Measurements from ENCODE around the gene DACH1.

Gene DACH1

GRCh38 chr13:71517004-71517403 is 350.0 kb downstream of the DACH1 start:
- Histone ChIP-seq H3K4me1 (ENCODE audit: low read length) (no peaks in the 10 kb centered on the region), H3K9me3 (ENCODE audit: insufficient read depth, low read length) (no peaks in the 10 kb centered on the region), H3K27me3 (ENCODE audit: low read depth, low read length) (no peaks in the 10 kb centered on the region), H3K4me3 (ENCODE audit: low read length) (no peak overlapping the region), H3K4me2 (ENCODE audit: low read length) (no peak overlapping the region), H3K27ac (ENCODE audit: low read length) (no peak overlapping the region), H4K20me1 (ENCODE audit: insufficient read depth, low read length) (no peaks in the 10 kb centered on the region), H3K9ac (ENCODE audit: low read length) (no peak overlapping the region), H3K36me3 (replicated peaks; ENCODE audit: low read depth, low read length) (no peaks in the 10 kb centered on the region), H3K79me2 (ENCODE audit: low read length) (no peaks in the 10 kb centered on the region), H2AFZ (ENCODE audit: low read depth, low read length) (no peak overlapping the region)
- no peak for TF ChIP-seq EZH2phosphoT487 (IDR thresholded peaks at IDR 0.05; ENCODE audit: low read depth)

DNA sequence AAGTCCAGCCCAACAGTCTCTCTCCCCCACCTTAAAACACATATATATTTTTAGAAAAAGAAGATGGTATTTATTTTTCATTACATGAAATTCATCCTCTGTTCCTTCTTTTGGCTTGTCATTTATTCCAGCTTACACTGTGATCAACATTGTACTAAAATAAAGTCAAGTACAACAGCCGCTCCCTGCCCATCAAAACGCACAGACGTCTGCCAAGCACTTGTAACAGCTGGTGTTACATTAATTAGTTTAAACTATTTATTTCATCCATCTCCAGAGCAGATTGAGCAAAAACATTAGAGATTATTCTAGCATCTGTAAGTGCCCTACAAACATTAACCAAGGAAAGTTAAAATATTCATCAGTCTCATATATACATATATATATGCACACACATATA is 350.5 kb downstream of the DACH1 start:
- Histone ChIP-seq H3K36me3 (replicated peaks; ENCODE audit: low read depth, low read length) (no peaks in the 10 kb centered on the region), H3K9ac (ENCODE audit: low read length) (no peak overlapping the region), H3K79me2 (ENCODE audit: low read length) (no peaks in the 10 kb centered on the region), H3K4me3 (ENCODE audit: low read length) (no peak overlapping the region), H2AFZ (ENCODE audit: low read depth, low read length) (no peak overlapping the region), H3K4me2 (ENCODE audit: low read length) (no peak overlapping the region), H3K9me3 (ENCODE audit: insufficient read depth, low read length) (no peaks in the 10 kb centered on the region), H3K4me1 (ENCODE audit: low read length) (no peaks in the 10 kb centered on the region), H3K27ac (ENCODE audit: low read length) (no peak overlapping the region), H4K20me1 (ENCODE audit: insufficient read depth, low read length) (no peaks in the 10 kb centered on the region), H3K27me3 (ENCODE audit: low read depth, low read length) (no peaks in the 10 kb centered on the region)
- TF ChIP-seq, protein P1, sequence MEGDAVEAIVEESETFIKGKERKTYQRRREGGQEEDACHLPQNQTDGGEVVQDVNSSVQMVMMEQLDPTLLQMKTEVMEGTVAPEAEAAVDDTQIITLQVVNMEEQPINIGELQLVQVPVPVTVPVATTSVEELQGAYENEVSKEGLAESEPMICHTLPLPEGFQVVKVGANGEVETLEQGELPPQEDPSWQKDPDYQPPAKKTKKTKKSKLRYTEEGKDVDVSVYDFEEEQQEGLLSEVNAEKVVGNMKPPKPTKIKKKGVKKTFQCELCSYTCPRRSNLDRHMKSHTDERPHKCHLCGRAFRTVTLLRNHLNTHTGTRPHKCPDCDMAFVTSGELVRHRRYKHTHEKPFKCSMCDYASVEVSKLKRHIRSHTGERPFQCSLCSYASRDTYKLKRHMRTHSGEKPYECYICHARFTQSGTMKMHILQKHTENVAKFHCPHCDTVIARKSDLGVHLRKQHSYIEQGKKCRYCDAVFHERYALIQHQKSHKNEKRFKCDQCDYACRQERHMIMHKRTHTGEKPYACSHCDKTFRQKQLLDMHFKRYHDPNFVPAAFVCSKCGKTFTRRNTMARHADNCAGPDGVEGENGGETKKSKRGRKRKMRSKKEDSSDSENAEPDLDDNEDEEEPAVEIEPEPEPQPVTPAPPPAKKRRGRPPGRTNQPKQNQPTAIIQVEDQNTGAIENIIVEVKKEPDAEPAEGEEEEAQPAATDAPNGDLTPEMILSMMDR (IDR thresholded peaks at IDR 0.05; ENCODE audit: low read depth, low read length): no peak
- no peak for TF ChIP-seq EZH2phosphoT487 (IDR thresholded peaks at IDR 0.05; ENCODE audit: low read depth)

GRCh38 chr13:71515744-71516038 is 351.3 kb downstream of the DACH1 start:
- no peaks in the 10 kb centered on the region for H3K79me2 ChIP-seq (ENCODE audit: low read length)
- no peak for TF ChIP-seq EZH2phosphoT487 (IDR thresholded peaks at IDR 0.05; ENCODE audit: low read depth)
- TF ChIP-seq, protein P1 (IDR thresholded peaks at IDR 0.05; ENCODE audit: low read depth, low read length): no peak
- H3K4me2 ChIP-seq (ENCODE audit: low read length): no peak overlapping the region
- no peak overlapping the region for H3K9ac ChIP-seq (ENCODE audit: low read length)
- no peaks in the 10 kb centered on the region for H4K20me1 ChIP-seq (ENCODE audit: insufficient read depth, low read length)
- H2AFZ ChIP-seq (ENCODE audit: low read depth, low read length): no peak overlapping the region
- H3K4me3 ChIP-seq (ENCODE audit: low read length): no peak overlapping the region
- H3K4me1 ChIP-seq (ENCODE audit: low read length): no peaks in the 10 kb centered on the region
- H3K27me3 ChIP-seq (ENCODE audit: low read depth, low read length): no peaks in the 10 kb centered on the region
- no peaks in the 10 kb centered on the region for H3K9me3 ChIP-seq (ENCODE audit: insufficient read depth, low read length)
- H3K27ac ChIP-seq (ENCODE audit: low read length): no peak overlapping the region
- H3K36me3 ChIP-seq (replicated peaks; ENCODE audit: low read depth, low read length): no peaks in the 10 kb centered on the region

- no peaks in the 10 kb centered on the region for H3K27me3 ChIP-seq (ENCODE audit: low read depth, low read length)
- H3K4me3 ChIP-seq (ENCODE audit: low read length): no peak overlapping the region
- H2AFZ ChIP-seq (ENCODE audit: low read depth, low read length): no peak overlapping the region
- no peak overlapping the region for H3K9ac ChIP-seq (ENCODE audit: low read length)
- H3K9me3 ChIP-seq (ENCODE audit: insufficient read depth, low read length): no peaks in the 10 kb centered on the region
- no peaks in the 10 kb centered on the region for H3K79me2 ChIP-seq (ENCODE audit: low read length)
- H3K4me1 ChIP-seq (ENCODE audit: low read length): no peaks in the 10 kb centered on the region
- H4K20me1 ChIP-seq (ENCODE audit: insufficient read depth, low read length): no peaks in the 10 kb centered on the region
- H3K4me2 ChIP-seq (ENCODE audit: low read length): no peak overlapping the region
- H3K27ac ChIP-seq (ENCODE audit: low read length): no peak overlapping the region
- TF ChIP-seq EZH2phosphoT487 (IDR thresholded peaks at IDR 0.05; ENCODE audit: low read depth): no peak
- TF ChIP-seq, protein P1 (IDR thresholded peaks at IDR 0.05; ENCODE audit: low read depth, low read length): no peak
- H3K36me3 ChIP-seq (replicated peaks; ENCODE audit: low read depth, low read length): no peaks in the 10 kb centered on the region
Observed at GRCh38 chr13:71514900-71515743, 351.9 kb downstream of the DACH1 start.
